Epithelial cell of proximal tubule (primary cell): ENCODE data around the gene IL11. TPM values are rescaled to one million over a fixed set of nuclear protein-coding genes. Genes with fewer than 3 reads are reported as not detected.

Experiments
- DNase-seq: peaks from one replicate; pipeline ENCODE4 v3.0.0-alpha.2; 2011; ENCODE audit warnings: low read depth
- H3K4me3 ChIP-seq: 2 replicates; pipeline ENCODE4 v1.5.1; 2011; ENCODE audit warnings: low read depth, mild to moderate bottlenecking, low read length
- total RNA-seq: library from RNA; depleted of rRNA; stranded (reverse); fragments of >200 nt; gene quantifications from 2 replicates; pipeline ENCODE4 v1.2.3, GENCODE V29; 2015
- TF ChIP-seq, protein P1 (sequence below): conservative IDR thresholded peaks from 2 replicates; pipeline ENCODE4 v1.5.1; 2012; ENCODE audit warnings: low read depth, mild to moderate bottlenecking, low read length

IL11 gene
- total RNA-seq, 1 donor from 2014 or later = 31.0 TPM

DNA sequence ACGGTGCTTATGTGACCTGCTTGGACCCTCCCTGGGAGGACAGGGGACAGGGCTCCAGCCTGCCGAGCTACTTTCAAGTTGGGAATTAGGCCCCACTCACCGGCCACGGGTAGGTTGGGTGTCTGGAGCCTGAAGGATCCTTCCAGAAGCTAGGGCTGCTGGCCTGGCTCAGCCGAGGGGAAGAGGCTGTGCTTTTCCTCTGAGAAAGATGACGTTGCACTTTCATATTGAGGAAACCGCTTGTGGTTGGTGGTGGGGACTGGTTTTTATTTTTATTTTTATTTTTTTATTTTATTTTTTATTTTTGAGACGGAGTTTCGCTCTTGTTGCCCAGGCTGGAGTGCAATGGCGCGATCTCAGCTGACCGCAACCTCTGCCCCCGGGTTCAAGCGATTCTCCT, 45.1 kb downstream of the IL11 start, which contains the start of gene TMEM150B:
Gene TMEM150B, minus strand, starts transcription at position 170 of the 400 bp plus-strand sequence. CDS start 4,305 bp downstream, outside the sequence.
- DNase-seq = no peak
- H3K4me3 ChIP-seq = no peak within 1 kb of the TSS
- TF ChIP-seq, protein P1, sequence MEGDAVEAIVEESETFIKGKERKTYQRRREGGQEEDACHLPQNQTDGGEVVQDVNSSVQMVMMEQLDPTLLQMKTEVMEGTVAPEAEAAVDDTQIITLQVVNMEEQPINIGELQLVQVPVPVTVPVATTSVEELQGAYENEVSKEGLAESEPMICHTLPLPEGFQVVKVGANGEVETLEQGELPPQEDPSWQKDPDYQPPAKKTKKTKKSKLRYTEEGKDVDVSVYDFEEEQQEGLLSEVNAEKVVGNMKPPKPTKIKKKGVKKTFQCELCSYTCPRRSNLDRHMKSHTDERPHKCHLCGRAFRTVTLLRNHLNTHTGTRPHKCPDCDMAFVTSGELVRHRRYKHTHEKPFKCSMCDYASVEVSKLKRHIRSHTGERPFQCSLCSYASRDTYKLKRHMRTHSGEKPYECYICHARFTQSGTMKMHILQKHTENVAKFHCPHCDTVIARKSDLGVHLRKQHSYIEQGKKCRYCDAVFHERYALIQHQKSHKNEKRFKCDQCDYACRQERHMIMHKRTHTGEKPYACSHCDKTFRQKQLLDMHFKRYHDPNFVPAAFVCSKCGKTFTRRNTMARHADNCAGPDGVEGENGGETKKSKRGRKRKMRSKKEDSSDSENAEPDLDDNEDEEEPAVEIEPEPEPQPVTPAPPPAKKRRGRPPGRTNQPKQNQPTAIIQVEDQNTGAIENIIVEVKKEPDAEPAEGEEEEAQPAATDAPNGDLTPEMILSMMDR = no peak

- DNase-seq = no peak
- TF ChIP-seq, protein P1 = no peak
- H3K4me3 ChIP-seq = no peak overlapping the region
These were observed 45.6 kb downstream of the IL11 start for GRCh38 chr19:55324662-55325061.

GRCh38 chr19:55322204-55322885, 47.9 kb downstream of the IL11 start:
- no peak for DNase-seq
- H3K4me3 ChIP-seq = no peak overlapping the region
- TF ChIP-seq, protein P1 = no peak

- TF ChIP-seq, protein P1 = no peak
- no peak for DNase-seq
- H3K4me3 ChIP-seq = no peak overlapping the region
These were observed 48.7 kb downstream of the IL11 start for GRCh38 chr19:55321466-55322137.

DNA sequence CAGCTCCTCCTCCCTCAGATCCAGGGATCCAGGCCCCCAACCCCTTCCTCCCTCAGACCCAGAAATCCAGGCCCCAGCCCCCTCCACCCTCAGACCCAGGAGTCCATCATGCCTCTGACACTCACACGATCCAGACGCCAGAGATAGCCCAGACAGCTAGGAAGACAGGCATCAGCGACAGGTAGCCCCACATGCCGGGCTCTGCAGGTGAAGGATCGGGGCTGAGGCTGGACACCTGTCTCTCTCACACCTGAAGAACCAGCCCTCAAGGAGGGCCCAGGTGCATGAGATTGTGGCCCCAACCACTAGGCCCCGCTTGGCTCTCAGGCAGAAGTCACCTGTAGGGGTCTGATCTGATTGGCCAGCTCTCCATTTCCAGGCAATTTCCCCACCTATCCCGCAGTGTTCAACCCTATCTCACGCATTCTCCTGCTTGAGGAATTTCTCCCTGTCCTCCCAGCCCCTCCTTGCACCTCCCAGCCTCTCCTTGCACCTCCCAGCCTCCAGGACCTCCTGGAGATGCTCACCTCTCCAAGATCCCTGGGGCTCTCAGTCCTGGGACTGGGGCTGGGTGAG, 49.3 kb downstream of the IL11 start:
- no peak for DNase-seq
- TF ChIP-seq, protein P1 = no peak
- no peak overlapping the region for H3K4me3 ChIP-seq

GRCh38 chr19:55319785-55320184, 50.5 kb downstream of the IL11 start:
- no peak overlapping the region for H3K4me3 ChIP-seq
- TF ChIP-seq, protein P1 = no peak

More at GRCh38 chr19:55319785-55320184, 50.5 kb downstream of the IL11 start:
- DNase-seq = no peak
